Measurements from ENCODE around the gene TPR. TPM values are rescaled to one million over a fixed set of nuclear protein-coding genes. Genes with fewer than 3 reads are reported as not detected.
A peak's percentile ranks its signal among the peaks of the same experiment; 100 is the strongest.

Gene TPR
- 100 to 1,000 TPM in 2 of 4 donors, 10 to 100 TPM in 2; 81.1 to 138 (median 112) TPM for total RNA-seq

- no peaks in the 10 kb centered on the region for H3K9me3 ChIP-seq
- TF ChIP-seq CTCF (IDR thresholded peaks at IDR 0.05) (peak; percentile 79 to 99 (median 96)), POLR2A (IDR thresholded peaks at IDR 0.05) (peak; percentile 48 to 79)
- H3K4me3 ChIP-seq = peak within 1 kb of the TSS; percentile 77 to 93 (median 85)
- H3K27ac ChIP-seq = peak within 1 kb of the TSS; percentile 90 to 96 (median 94)
- peaks cover 0 to 23% (median 0%) of the 10 kb centered on the region in 3 donors for H3K36me3 ChIP-seq
- DNase-seq = peak; percentile 96 to 98 (median 98)
- H3K4me1 ChIP-seq = peaks cover 0 to 24% (median 0%) of the 10 kb centered on the region in 4 donors
- H3K27me3 ChIP-seq = no peaks in the 10 kb centered on the region
Measured at GRCh38 chr1:186375152-186375928, at the start of gene TPR, which contains the start of gene ODR4. Gene TPR (minus strand): TSS chr1:186375253. CDS start chr1:186375028, 225 bp downstream. Gene ODR4 (plus strand): TSS chr1:186375838. CDS start chr1:186379786, 3,948 bp downstream.

GRCh38 chr1:186424539-186424938, 49.5 kb upstream of the TPR start:
- no peaks in the 10 kb centered on the region for H3K27me3 ChIP-seq
- no peak overlapping the region for H3K27ac ChIP-seq
- H3K36me3 ChIP-seq = peaks cover 0 to 2% (median 0%) of the 10 kb centered on the region in 3 donors
- H3K4me1 ChIP-seq = no peaks in the 10 kb centered on the region
- no peak overlapping the region for H3K4me3 ChIP-seq
- DNase-seq = no peak
- no peaks in the 10 kb centered on the region for H3K9me3 ChIP-seq
- TF ChIP-seq POLR2A (IDR thresholded peaks at IDR 0.05) (no peak), CTCF (IDR thresholded peaks at IDR 0.05) (no peak)

GRCh38 chr1:186421446-186421845, 46.4 kb upstream of the TPR start:
- no peaks in the 10 kb centered on the region for H3K9me3 ChIP-seq
- H3K27me3 ChIP-seq = no peaks in the 10 kb centered on the region
- DNase-seq = no peak
- TF ChIP-seq POLR2A (IDR thresholded peaks at IDR 0.05) = no peak
- no peak for TF ChIP-seq CTCF (IDR thresholded peaks at IDR 0.05)
- no peaks in the 10 kb centered on the region for H3K4me1 ChIP-seq
- peaks cover 0 to 24% (median 0%) of the 10 kb centered on the region in 3 donors for H3K36me3 ChIP-seq
- no peak overlapping the region for H3K4me3 ChIP-seq
- no peak overlapping the region for H3K27ac ChIP-seq

- DNase-seq = no peak
- H3K4me3 ChIP-seq = no peak overlapping the region
- no peaks in the 10 kb centered on the region for H3K4me1 ChIP-seq
- H3K27me3 ChIP-seq = no peaks in the 10 kb centered on the region
- H3K9me3 ChIP-seq = no peaks in the 10 kb centered on the region
- TF ChIP-seq CTCF (IDR thresholded peaks at IDR 0.05) = no peak
- TF ChIP-seq POLR2A (IDR thresholded peaks at IDR 0.05) = no peak
- H3K27ac ChIP-seq = no peak overlapping the region
- peaks cover 0 to 29% (median 0%) of the 10 kb centered on the region in 3 donors for H3K36me3 ChIP-seq
Measured at GRCh38 chr1:186420923-186421322, 45.9 kb upstream of the TPR start.

GRCh38 chr1:186420311-186420710, 45.3 kb upstream of the TPR start:
- Histone ChIP-seq H3K4me1 (no peaks in the 10 kb centered on the region), H3K36me3 (peaks cover 0 to 32% (median 0%) of the 10 kb centered on the region in 3 donors), H3K27me3 (no peaks in the 10 kb centered on the region), H3K27ac (no peak overlapping the region), H3K4me3 (no peak overlapping the region), H3K9me3 (no peaks in the 10 kb centered on the region)
- DNase-seq = no peak
- no peak for TF ChIP-seq CTCF (IDR thresholded peaks at IDR 0.05)
- no peak for TF ChIP-seq POLR2A (IDR thresholded peaks at IDR 0.05)
